Measurements from ENCODE around the gene FAM89A. TPM values are rescaled to one million over a fixed set of nuclear protein-coding genes. Genes with fewer than 3 reads are reported as not detected.

Gene FAM89A
- total and polyA plus RNA-seq, 2 experiments from 2014 or later, result 53.5 to 55.1 TPM

DNA sequence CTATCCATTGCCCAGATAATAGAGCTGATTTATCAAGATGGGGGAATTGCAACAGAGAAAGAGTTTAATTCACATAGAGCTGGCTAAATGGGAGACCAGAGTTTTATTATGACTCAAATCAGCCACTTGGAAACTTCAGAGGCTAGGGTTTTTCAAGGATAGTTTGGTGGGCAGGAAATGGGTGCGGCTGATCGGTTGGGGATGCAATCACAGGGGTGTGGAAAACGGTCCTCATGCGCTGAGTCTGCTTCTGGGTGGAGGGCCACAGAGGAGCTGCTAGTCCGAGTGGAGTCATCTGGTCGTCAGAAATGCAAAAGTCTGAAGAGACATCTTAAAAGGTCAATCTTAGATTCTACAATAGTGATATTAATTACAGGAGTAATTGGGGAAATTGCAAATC is 32.0 kb upstream of the FAM89A start:
- Histone ChIP-seq H2AFZ (no peak overlapping the region), H3K9me2 (replicated peaks; ENCODE audit: insufficient read depth) (no peaks in the 10 kb centered on the region), H3K9me3 (ENCODE audit: low read depth) (no peaks in the 10 kb centered on the region), H4K20me1 (ENCODE audit: insufficient read depth, poor library complexity, severe bottlenecking) (no peaks in the 10 kb centered on the region), H3K4me3 (no peak overlapping the region), H3K36me3 (replicated peaks; ENCODE audit: insufficient read depth, low read depth) (no peaks in the 10 kb centered on the region), H3K4me1 (ENCODE audit: insufficient read depth) (no peaks in the 10 kb centered on the region), H3K27me3 (no peaks in the 10 kb centered on the region), H3K27ac (no peak overlapping the region), H3K4me2 (no peak overlapping the region), H3K79me2 (no peaks in the 10 kb centered on the region)
- TF ChIP-seq EZH2 (IDR thresholded peaks at IDR 0.05; ENCODE audit: borderline replicate concordance), result no peak
- TF ChIP-seq EZH2phosphoT487 (IDR thresholded peaks at IDR 0.05; ENCODE audit: low read depth, severe bottlenecking, unreplicated experiment), result no peak
- TF ChIP-seq, protein P1, sequence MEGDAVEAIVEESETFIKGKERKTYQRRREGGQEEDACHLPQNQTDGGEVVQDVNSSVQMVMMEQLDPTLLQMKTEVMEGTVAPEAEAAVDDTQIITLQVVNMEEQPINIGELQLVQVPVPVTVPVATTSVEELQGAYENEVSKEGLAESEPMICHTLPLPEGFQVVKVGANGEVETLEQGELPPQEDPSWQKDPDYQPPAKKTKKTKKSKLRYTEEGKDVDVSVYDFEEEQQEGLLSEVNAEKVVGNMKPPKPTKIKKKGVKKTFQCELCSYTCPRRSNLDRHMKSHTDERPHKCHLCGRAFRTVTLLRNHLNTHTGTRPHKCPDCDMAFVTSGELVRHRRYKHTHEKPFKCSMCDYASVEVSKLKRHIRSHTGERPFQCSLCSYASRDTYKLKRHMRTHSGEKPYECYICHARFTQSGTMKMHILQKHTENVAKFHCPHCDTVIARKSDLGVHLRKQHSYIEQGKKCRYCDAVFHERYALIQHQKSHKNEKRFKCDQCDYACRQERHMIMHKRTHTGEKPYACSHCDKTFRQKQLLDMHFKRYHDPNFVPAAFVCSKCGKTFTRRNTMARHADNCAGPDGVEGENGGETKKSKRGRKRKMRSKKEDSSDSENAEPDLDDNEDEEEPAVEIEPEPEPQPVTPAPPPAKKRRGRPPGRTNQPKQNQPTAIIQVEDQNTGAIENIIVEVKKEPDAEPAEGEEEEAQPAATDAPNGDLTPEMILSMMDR (IDR thresholded peaks at IDR 0.05; ENCODE audit: poor library complexity), result no peak
- no peak for DNase-seq (ENCODE audit: low spot score)
- WGBS (ENCODE audit: low lambda C conversion rate, missing lambda C conversion rate), result 91% methylated on average over 6 of the region's 6 CpGs

DNA sequence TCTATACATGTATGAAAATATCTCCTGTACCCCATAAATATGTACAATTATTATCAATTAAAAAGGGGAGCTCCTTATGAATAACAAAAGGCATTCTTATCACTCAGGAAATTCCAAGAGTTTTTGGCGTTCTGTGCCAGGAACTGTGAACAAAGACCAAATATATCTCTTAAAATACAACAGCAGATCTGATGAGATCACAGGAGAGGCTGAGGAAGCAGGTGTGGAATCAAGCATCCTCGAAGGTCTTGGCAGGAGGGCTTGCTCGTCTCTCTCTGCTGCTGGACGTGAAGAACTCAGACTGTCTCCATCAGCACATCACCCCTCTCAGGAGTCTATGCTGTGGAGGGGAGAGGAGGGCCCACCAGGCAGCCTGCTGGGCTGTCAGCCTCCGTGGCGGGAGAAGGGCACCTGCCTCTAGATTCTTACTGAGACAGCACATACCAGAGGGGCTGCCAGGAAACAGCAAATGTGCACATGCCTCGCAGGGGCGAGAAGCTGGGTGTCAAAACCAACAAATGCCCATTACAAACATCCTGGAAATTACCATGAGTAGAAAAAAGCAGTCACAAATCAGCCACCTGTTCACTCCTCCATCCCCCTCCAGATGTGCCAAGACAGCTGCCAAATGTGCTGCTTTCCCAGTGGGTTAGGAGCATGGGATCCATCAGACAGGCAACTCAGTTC is 30.8 kb upstream of the FAM89A start:
- Histone ChIP-seq H3K27ac (no peak overlapping the region), H3K4me1 (ENCODE audit: insufficient read depth) (no peaks in the 10 kb centered on the region), H3K79me2 (no peaks in the 10 kb centered on the region), H4K20me1 (ENCODE audit: insufficient read depth, poor library complexity, severe bottlenecking) (no peaks in the 10 kb centered on the region), H3K36me3 (replicated peaks; ENCODE audit: insufficient read depth, low read depth) (no peaks in the 10 kb centered on the region), H3K27me3 (no peaks in the 10 kb centered on the region), H3K4me3 (no peak overlapping the region), H3K4me2 (no peak overlapping the region), H3K9me3 (ENCODE audit: low read depth) (no peaks in the 10 kb centered on the region), H2AFZ (no peak overlapping the region), H3K9me2 (replicated peaks; ENCODE audit: insufficient read depth) (no peaks in the 10 kb centered on the region)
- 76% methylated on average over 8 of the region's 8 CpGs for WGBS (ENCODE audit: low lambda C conversion rate, missing lambda C conversion rate)
- DNase-seq (ENCODE audit: low spot score), result no peak
- TF ChIP-seq, protein P1 (IDR thresholded peaks at IDR 0.05; ENCODE audit: poor library complexity), result no peak
- TF ChIP-seq EZH2phosphoT487 (IDR thresholded peaks at IDR 0.05; ENCODE audit: low read depth, severe bottlenecking, unreplicated experiment), result no peak
- no peak for TF ChIP-seq EZH2 (IDR thresholded peaks at IDR 0.05; ENCODE audit: borderline replicate concordance)

DNA sequence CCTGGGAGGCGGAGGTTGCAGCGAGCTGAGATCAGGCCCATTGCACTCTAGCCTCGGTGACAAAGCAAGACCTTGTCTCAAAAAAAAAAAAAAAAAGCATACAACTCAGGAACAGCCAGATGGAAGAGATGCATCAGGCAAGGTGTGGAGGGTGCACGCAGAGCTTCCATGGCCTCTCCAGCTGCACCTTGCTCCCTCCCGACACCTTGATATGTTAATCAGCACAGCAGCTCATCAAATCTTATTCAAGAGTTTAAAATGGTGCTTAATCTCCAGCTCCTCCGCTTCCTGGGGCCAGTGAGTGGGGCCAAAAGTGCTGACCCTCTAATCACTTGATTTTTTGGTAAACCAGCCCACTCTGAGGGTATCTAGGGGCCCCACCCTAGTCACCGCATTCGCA is 29.3 kb upstream of the FAM89A start:
- no peaks in the 10 kb centered on the region for H3K27me3 ChIP-seq
- no peak overlapping the region for H3K4me2 ChIP-seq
- H3K79me2 ChIP-seq, result no peaks in the 10 kb centered on the region
- no peak overlapping the region for H3K4me3 ChIP-seq
- H3K27ac ChIP-seq, result no peak overlapping the region
- H3K4me1 ChIP-seq (ENCODE audit: insufficient read depth), result no peaks in the 10 kb centered on the region
- no peak overlapping the region for H2AFZ ChIP-seq
- no peaks in the 10 kb centered on the region for H3K9me2 ChIP-seq (replicated peaks; ENCODE audit: insufficient read depth)
- TF ChIP-seq EZH2 (IDR thresholded peaks at IDR 0.05; ENCODE audit: borderline replicate concordance), result no peak
- TF ChIP-seq EZH2phosphoT487 (IDR thresholded peaks at IDR 0.05; ENCODE audit: low read depth, severe bottlenecking, unreplicated experiment), result no peak
- TF ChIP-seq, protein P1 (IDR thresholded peaks at IDR 0.05; ENCODE audit: poor library complexity), result no peak
- H4K20me1 ChIP-seq (ENCODE audit: insufficient read depth, poor library complexity, severe bottlenecking), result no peaks in the 10 kb centered on the region
- no peak for DNase-seq (ENCODE audit: low spot score)
- H3K36me3 ChIP-seq (replicated peaks; ENCODE audit: insufficient read depth, low read depth), result no peaks in the 10 kb centered on the region
- H3K9me3 ChIP-seq (ENCODE audit: low read depth), result no peaks in the 10 kb centered on the region
- 87% methylated on average over 8 of the region's 8 CpGs for WGBS (ENCODE audit: low lambda C conversion rate, missing lambda C conversion rate)

Data from hepatocyte (in vitro differentiated cells).